Measurements from ENCODE around the gene REV3L.
A peak's percentile ranks its signal among the peaks of the same experiment; 100 is the strongest.
"Not testable (repeated sequence)": the region's sequence is repeated elsewhere in the genome, so short reads cannot be mapped to it uniquely, and the experiment has no call there.

The REV3L gene

GRCh38 chr6:111306104-111306888 lies 176.7 kb downstream of the REV3L start:
- Mint-ChIP-seq H3K9me3 (peaks cover 13% of the 10 kb centered on the region), H3K4me3 (no peak overlapping the region), H3K27me3 (ENCODE audit: low read depth, poor library complexity) (no peaks in the 10 kb centered on the region), H3K27ac (peak overlapping the region; percentile 9), H3K36me3 (ENCODE audit: low read depth) (peaks cover 77% of the 10 kb centered on the region), H3K4me1 (no peaks in the 10 kb centered on the region)
- no peak for TF ChIP-seq CTCF (IDR thresholded peaks at IDR 0.05)
- no peak for DNase-seq

GRCh38 chr6:111301946-111302345 lies 181.1 kb downstream of the REV3L start:
- peaks cover 24% of the 10 kb centered on the region for H3K9me3 Mint-ChIP-seq
- peaks cover 68% of the 10 kb centered on the region for H3K36me3 Mint-ChIP-seq (ENCODE audit: low read depth)

GRCh38 chr6:111300938-111301800 lies 181.8 kb downstream of the REV3L start:
- not testable (repeated sequence) for H3K4me3 Mint-ChIP-seq; DNase-seq; H3K4me1 Mint-ChIP-seq; H3K27ac Mint-ChIP-seq; H3K27me3 Mint-ChIP-seq (ENCODE audit: low read depth, poor library complexity)
- H3K36me3 Mint-ChIP-seq (ENCODE audit: low read depth): peaks cover 66% of the 10 kb centered on the region
- H3K9me3 Mint-ChIP-seq: peaks cover 24% of the 10 kb centered on the region

More at GRCh38 chr6:111301946-111302345, 181.1 kb downstream of the REV3L start:
- H3K4me3 Mint-ChIP-seq: no peak overlapping the region
- H3K27me3 Mint-ChIP-seq (ENCODE audit: low read depth, poor library complexity): no peaks in the 10 kb centered on the region
- H3K27ac Mint-ChIP-seq: no peak overlapping the region
- TF ChIP-seq CTCF (IDR thresholded peaks at IDR 0.05): no peak
- no peaks in the 10 kb centered on the region for H3K4me1 Mint-ChIP-seq
- DNase-seq: no peak

- no peak for DNase-seq
- TF ChIP-seq CTCF (IDR thresholded peaks at IDR 0.05): no peak
- H3K36me3 Mint-ChIP-seq (ENCODE audit: low read depth): peaks cover 63% of the 10 kb centered on the region
- H3K27ac Mint-ChIP-seq: no peak overlapping the region
- no peaks in the 10 kb centered on the region for H3K27me3 Mint-ChIP-seq (ENCODE audit: low read depth, poor library complexity)
- H3K4me3 Mint-ChIP-seq: no peak overlapping the region
- no peaks in the 10 kb centered on the region for H3K4me1 Mint-ChIP-seq
- H3K9me3 Mint-ChIP-seq: peaks cover 24% of the 10 kb centered on the region
These were observed 185.2 kb downstream of the REV3L start for GRCh38 chr6:111297776-111298175.

- DNase-seq: no peak
- TF ChIP-seq CTCF (IDR thresholded peaks at IDR 0.05): no peak
- no peaks in the 10 kb centered on the region for H3K27me3 Mint-ChIP-seq (ENCODE audit: low read depth, poor library complexity)
- H3K27ac Mint-ChIP-seq: peak overlapping the region; percentile 54
- H3K36me3 Mint-ChIP-seq (ENCODE audit: low read depth): peaks cover 51% of the 10 kb centered on the region
- H3K9me3 Mint-ChIP-seq: peaks cover 1% of the 10 kb centered on the region
- H3K4me3 Mint-ChIP-seq: no peak overlapping the region
- peaks cover 27% of the 10 kb centered on the region for H3K4me1 Mint-ChIP-seq
These were observed 188.5 kb downstream of the REV3L start for GRCh38 chr6:111294374-111294967.

Measured in nephron progenitor cell (in vitro differentiated cells).